Neural cell (in vitro differentiated cells): ENCODE data around the gene EHD4.

Experiments used
- RAD21 ChIP-seq: fragments of 450-650 bp; conservative IDR thresholded peaks from 2 replicates; pipeline ENCODE4 v1.6.1; 2014; ENCODE audit warnings: antibody characterized with exemption, mild to moderate bottlenecking, moderate library complexity
- REST ChIP-seq: IDR thresholded peaks from 2 replicates; pipeline ENCODE4 v1.6.1; 2012; ENCODE audit warnings: borderline replicate concordance

- no peak for TF ChIP-seq RAD21
- no peak for TF ChIP-seq REST
Measured at GRCh38 chr15:41860049-41860828, 112.1 kb downstream of the EHD4 start.
